Measurements from ENCODE around the gene FYB1. TPM values are rescaled to one million over a fixed set of nuclear protein-coding genes. Genes with fewer than 3 reads are reported as not detected.

The FYB1 gene
- total RNA-seq, 2 donors from 2014 or later: 3.1 to 4.0 TPM

- no peaks in the 10 kb centered on the region for H3K27me3 ChIP-seq (replicated peaks; ENCODE audit: insufficient read depth)
- H3K4me1 ChIP-seq (replicated peaks): no peaks in the 10 kb centered on the region
- no peaks in the 10 kb centered on the region for H3K36me3 ChIP-seq
- TF ChIP-seq POLR2A (IDR thresholded peaks at IDR 0.05) (no peak), POLR2AphosphoS5 (IDR thresholded peaks at IDR 0.05) (no peak), CTCF (IDR thresholded peaks at IDR 0.05) (no peak)
- H3K9me3 ChIP-seq: no peaks in the 10 kb centered on the region
- no peak for DNase-seq (ENCODE audit: low spot score)
- no peak overlapping the region for H3K4me3 ChIP-seq
- H3K27ac ChIP-seq: no peak overlapping the region
- WGBS: 81% methylated on average over 3 of the region's 3 CpGs
- intact Hi-C loops (cut with DNase I): no loop called here
These were observed 20.0 kb downstream of the FYB1 start for GRCh38 chr5:39199335-39199734.

GRCh38 chr5:39198127-39198526 lies 21.2 kb downstream of the FYB1 start:
- intact Hi-C loops (cut with DNase I): no loop called here
- Histone ChIP-seq H3K9me3 (no peaks in the 10 kb centered on the region), H3K36me3 (no peaks in the 10 kb centered on the region), H3K4me3 (no peak overlapping the region), H3K4me1 (replicated peaks) (no peaks in the 10 kb centered on the region), H3K27me3 (replicated peaks; ENCODE audit: insufficient read depth) (no peaks in the 10 kb centered on the region), H3K27ac (no peak overlapping the region)
- TF ChIP-seq POLR2A (IDR thresholded peaks at IDR 0.05): no peak
- TF ChIP-seq POLR2AphosphoS5 (IDR thresholded peaks at IDR 0.05): no peak
- no peak for TF ChIP-seq CTCF (IDR thresholded peaks at IDR 0.05)
- WGBS: 61% methylated on average over 5 of the region's 5 CpGs
- no peak for DNase-seq (ENCODE audit: low spot score)

- 100% methylated on average over 4 of the region's 4 CpGs for WGBS
- no peak overlapping the region for H3K27ac ChIP-seq
- no peak for TF ChIP-seq POLR2A (IDR thresholded peaks at IDR 0.05)
- intact Hi-C loops (cut with DNase I): no loop called here
- H3K9me3 ChIP-seq: no peaks in the 10 kb centered on the region
- H3K36me3 ChIP-seq: no peaks in the 10 kb centered on the region
- no peaks in the 10 kb centered on the region for H3K4me1 ChIP-seq (replicated peaks)
- H3K4me3 ChIP-seq: no peak overlapping the region
- no peaks in the 10 kb centered on the region for H3K27me3 ChIP-seq (replicated peaks; ENCODE audit: insufficient read depth)
- no peak for DNase-seq (ENCODE audit: low spot score)
These were observed 21.8 kb downstream of the FYB1 start for GRCh38 chr5:39197556-39197955.

GRCh38 chr5:39195198-39195826 lies 24.1 kb downstream of the FYB1 start:
- no peak for DNase-seq (ENCODE audit: low spot score)
- Histone ChIP-seq H3K4me3 (no peak overlapping the region), H3K27me3 (replicated peaks; ENCODE audit: insufficient read depth) (no peaks in the 10 kb centered on the region), H3K4me1 (replicated peaks) (no peaks in the 10 kb centered on the region), H3K27ac (no peak overlapping the region), H3K9me3 (no peaks in the 10 kb centered on the region), H3K36me3 (no peaks in the 10 kb centered on the region)
- 93% methylated on average over 3 of the region's 3 CpGs for WGBS
- intact Hi-C loops (cut with DNase I): no loop called here
- TF ChIP-seq POLR2A (IDR thresholded peaks at IDR 0.05) (no peak), CTCF (IDR thresholded peaks at IDR 0.05) (no peak), POLR2AphosphoS5 (IDR thresholded peaks at IDR 0.05) (no peak)

- no peak for DNase-seq (ENCODE audit: low spot score)
- Histone ChIP-seq H3K9me3 (no peaks in the 10 kb centered on the region), H3K4me3 (no peak overlapping the region), H3K36me3 (no peaks in the 10 kb centered on the region), H3K27ac (no peak overlapping the region), H3K27me3 (replicated peaks; ENCODE audit: insufficient read depth) (no peaks in the 10 kb centered on the region), H3K4me1 (replicated peaks) (no peaks in the 10 kb centered on the region)
- no peak for TF ChIP-seq POLR2A (IDR thresholded peaks at IDR 0.05)
- TF ChIP-seq POLR2AphosphoS5 (IDR thresholded peaks at IDR 0.05): no peak
- no peak for TF ChIP-seq CTCF (IDR thresholded peaks at IDR 0.05)
- intact Hi-C loops (cut with DNase I): no loop called here
- WGBS: 57% methylated on average over 11 of the region's 11 CpGs
These were observed 24.8 kb downstream of the FYB1 start for GRCh38 chr5:39194466-39195136.
